Spleen (tissue), 11 donors: ENCODE measurements around the gene IKBKG. TPM values are rescaled to one million over a fixed set of nuclear protein-coding genes. Genes with fewer than 3 reads are reported as not detected.
A peak's percentile ranks its signal among the peaks of the same experiment; 100 is the strongest.

Source experiments
- DNase-seq: peaks from one replicate; pipeline ENCODE4 v3.0.0-alpha.2; 2020
- H3K27ac ChIP-seq, 8 donors: fragments of 200-600 bp; sonication (generic) in 7 of 8; 1 replicate in 4 of 8; 2 replicates in 4 of 8; pipeline versions ENCODE4 v1.5.0 to v1.8.0; 2016 to 2021; ENCODE audit warnings: inconsistent platforms in 4 of 8, mild to moderate bottlenecking in 4 of 8, moderate library complexity in 1 of 8
- H3K27me3 ChIP-seq, 7 donors: fragments of 200-600 bp; sonication (generic) in 6 of 7; replicated peaks in 1 of 7; 1 replicate in 4 of 7; 2 replicates in 3 of 7; pipeline versions ENCODE4 v1.5.0 to v1.8.0; 2016 to 2021; ENCODE audit warnings: inconsistent platforms in 3 of 7, mild to moderate bottlenecking in 1 of 7
- H3K36me3 ChIP-seq, 6 donors: fragments of 200-600 bp; sonication (generic) in 5 of 6; 1 replicate in 4 of 6; 2 replicates in 2 of 6; pipeline versions ENCODE4 v1.5.0 to v1.8.0; 2016 to 2021; ENCODE audit warnings: inconsistent platforms in 2 of 6
- H3K4me1 ChIP-seq, 6 donors: fragments of 200-600 bp; sonication (generic) in 5 of 6; 1 replicate in 3 of 6; 2 replicates in 3 of 6; pipeline versions ENCODE4 v1.5.0 to v1.8.0; 2016 to 2021; ENCODE audit warnings: inconsistent platforms in 3 of 6
- H3K4me3 ChIP-seq, 8 donors: fragments of 200-600 bp; sonication (generic) in 7 of 8; 1 replicate in 4 of 8; 2 replicates in 4 of 8; pipeline versions ENCODE4 v1.5.0 to v1.8.0; 2016 to 2021; ENCODE audit warnings: inconsistent platforms in 4 of 8, mild to moderate bottlenecking in 4 of 8, moderate library complexity in 2 of 8
- H3K9me3 ChIP-seq, 8 donors: fragments of 200-600 bp; sonication (generic) in 7 of 8; 1 replicate in 4 of 8; 2 replicates in 4 of 8; pipeline versions ENCODE4 v1.5.0 to v1.8.0; 2016 to 2021; ENCODE audit warnings: inconsistent platforms in 4 of 8
- POLR2A ChIP-seq, 3 donors: fragments of 450-650 bp; IDR thresholded peaks; one replicate each; pipeline ENCODE4 v1.5.1; 2017; ENCODE audit warnings: antibody characterized with exemption in 3 of 3, mild to moderate bottlenecking in 1 of 3
- POLR2AphosphoS5 ChIP-seq, 3 donors: sonication (generic); formaldehyde crosslinking; IDR thresholded peaks; one replicate each; pipeline ENCODE4 v1.5.1; 2017; ENCODE audit warnings: antibody characterized with exemption in 3 of 3
- WGBS, 5 donors: extraction: QIAGEN DNeasy Blood & Tissue Kit in 3 of 5; methylation state at CpG; one replicate each; pipeline versions ENCODE4 v1.1.5 to v1.1.7; 2013 to 2018; 5-methylcytosine and 5-hydroxymethylcytosine counted together
- intact Hi-C: fragments of 100-400 bp; cut with DNase I; formaldehyde crosslinking; loops from one replicate; pipeline ENCODE4 v1.15.0; 2023; ENCODE audit warnings: low total_unique reads
- polyA plus RNA-seq, 3 donors: library from polyadenylated mRNA; stranded (reverse); fragments of 200-250 nt; gene quantifications; one replicate each; pipeline ENCODE4 v1.2.1, GENCODE V29; 2013
- total RNA-seq, 7 donors: library from RNA; depleted of rRNA in 3 of 7; stranded (reverse); fragments of >200 nt in 3 of 7; fragmentation: NEBNext Ultra II Directional in 4 of 7; extraction: Animal tissue kit (Norgen Biotek cat#: 25700) in 4 of 7; gene quantifications; one replicate each; pipeline versions ENCODE4 v1.1.0 to v1.2.1, GENCODE V29; 2016 to 2021
- TF ChIP-seq, protein P1 (sequence below), 11 experiments: fragments of 200-600 bp in 7 of 11; fragments of 450-650 bp in 4 of 11; sonication (generic) in 4 of 11; IDR thresholded peaks in 8 of 11; conservative IDR thresholded peaks in 3 of 11; 1 replicate in 7 of 11; 2 replicates in 4 of 11; pipeline versions ENCODE4 v1.4.0 to v1.8.0; 2016 to 2021; ENCODE audit warnings: antibody characterized with exemption in 11 of 11, inconsistent platforms in 4 of 11, mild to moderate bottlenecking in 1 of 11
- donor health status: healthy with polysubstance abuse.
- donor health status: DM: no; HTN: no; CAD: no; lungs with moderate emphysema.
- donor health status: DM: no; HTN: no; CAD: no.
- donor health status: Bipolar disorder and iron deficiency.
- donor health status: healthy.
- donor health status: DM: no; HTN: no; CAD: no.
- donor health status: DM: yes; HTN: yes; CAD: no.

Gene IKBKG
- total and polyA plus RNA-seq, 10 donors, result 18.9 to 66.6 (median 43.1) TPM

DNA sequence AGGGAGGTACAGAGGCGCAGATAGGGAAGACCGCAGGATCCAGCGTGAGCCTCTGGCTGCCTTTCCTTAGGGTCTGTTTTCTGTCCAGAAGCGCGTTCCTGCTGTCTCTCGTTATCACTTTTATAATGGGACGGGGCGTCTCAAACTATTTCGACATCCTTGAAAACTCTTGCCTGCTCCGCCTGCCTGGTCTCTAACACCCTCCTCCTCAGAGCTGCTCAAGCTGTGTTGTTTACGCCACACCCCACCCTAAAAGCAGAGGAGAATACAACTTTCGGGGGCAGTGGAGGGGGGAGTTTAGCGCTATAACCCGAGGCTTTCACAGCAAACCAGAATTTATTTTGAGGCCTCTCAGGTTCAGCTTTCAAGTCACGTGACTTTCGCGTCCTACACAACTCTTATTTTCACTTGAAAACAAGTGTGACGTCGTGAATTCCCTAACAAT, 30.7 kb upstream of the IKBKG start:
- peak overlapping the region; percentile 1 to 82 (median 54) for H3K4me3 ChIP-seq
- intact Hi-C loops, result no loop called here
- no peak for DNase-seq
- H3K36me3 ChIP-seq, result no peaks in the 10 kb centered on the region
- TF ChIP-seq, protein P1, sequence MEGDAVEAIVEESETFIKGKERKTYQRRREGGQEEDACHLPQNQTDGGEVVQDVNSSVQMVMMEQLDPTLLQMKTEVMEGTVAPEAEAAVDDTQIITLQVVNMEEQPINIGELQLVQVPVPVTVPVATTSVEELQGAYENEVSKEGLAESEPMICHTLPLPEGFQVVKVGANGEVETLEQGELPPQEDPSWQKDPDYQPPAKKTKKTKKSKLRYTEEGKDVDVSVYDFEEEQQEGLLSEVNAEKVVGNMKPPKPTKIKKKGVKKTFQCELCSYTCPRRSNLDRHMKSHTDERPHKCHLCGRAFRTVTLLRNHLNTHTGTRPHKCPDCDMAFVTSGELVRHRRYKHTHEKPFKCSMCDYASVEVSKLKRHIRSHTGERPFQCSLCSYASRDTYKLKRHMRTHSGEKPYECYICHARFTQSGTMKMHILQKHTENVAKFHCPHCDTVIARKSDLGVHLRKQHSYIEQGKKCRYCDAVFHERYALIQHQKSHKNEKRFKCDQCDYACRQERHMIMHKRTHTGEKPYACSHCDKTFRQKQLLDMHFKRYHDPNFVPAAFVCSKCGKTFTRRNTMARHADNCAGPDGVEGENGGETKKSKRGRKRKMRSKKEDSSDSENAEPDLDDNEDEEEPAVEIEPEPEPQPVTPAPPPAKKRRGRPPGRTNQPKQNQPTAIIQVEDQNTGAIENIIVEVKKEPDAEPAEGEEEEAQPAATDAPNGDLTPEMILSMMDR (IDR thresholded peaks at IDR 0.05 in 8 of 11, conservative IDR thresholded peaks at IDR 0.05 in 3 of 11), result no peak
- TF ChIP-seq POLR2A (IDR thresholded peaks at IDR 0.05) (no peak), POLR2AphosphoS5 (IDR thresholded peaks at IDR 0.05) (no peak)
- H3K9me3 ChIP-seq, result no peaks in the 10 kb centered on the region
- peak overlapping the region; percentile 72 to 93 (median 90) for H3K27ac ChIP-seq
- no peaks in the 10 kb centered on the region for H3K27me3 ChIP-seq
- peaks cover 0 to 24% (median 12%) of the 10 kb centered on the region in 6 donors for H3K4me1 ChIP-seq
- 10 to 50% (median 17%) methylated on average over 17 to 19 of the region's 19 CpGs for WGBS, 5 donors

GRCh38 chrX:154517101-154517781, 30.2 kb upstream of the IKBKG start:
- intact Hi-C loops, result no loop called here
- peak overlapping the region in 3 of 8 donors; percentile 54 to 82 (median 69) for H3K4me3 ChIP-seq

GRCh38 chrX:154519389-154519788, 28.0 kb upstream of the IKBKG start:
- Histone ChIP-seq H3K36me3 (no peaks in the 10 kb centered on the region), H3K4me1 (peaks cover 0 to 22% (median 10%) of the 10 kb centered on the region in 6 donors), H3K27me3 (no peaks in the 10 kb centered on the region), H3K27ac (no peak overlapping the region), H3K9me3 (no peaks in the 10 kb centered on the region), H3K4me3 (no peak overlapping the region)
- intact Hi-C loops, result no loop called here
- 90 to 100% (median 95%) methylated on average over 3 to 8 of the region's 8 CpGs for WGBS, 5 donors
- DNase-seq, result no peak
- TF ChIP-seq, protein P1 (IDR thresholded peaks at IDR 0.05 in 8 of 11, conservative IDR thresholded peaks at IDR 0.05 in 3 of 11), result no peak
- no peak for TF ChIP-seq POLR2A (IDR thresholded peaks at IDR 0.05)
- no peak for TF ChIP-seq POLR2AphosphoS5 (IDR thresholded peaks at IDR 0.05)

More at GRCh38 chrX:154517101-154517781, 30.2 kb upstream of the IKBKG start:
- Histone ChIP-seq H3K9me3 (no peaks in the 10 kb centered on the region), H3K4me1 (peaks cover 0 to 22% (median 10%) of the 10 kb centered on the region in 6 donors), H3K36me3 (no peaks in the 10 kb centered on the region), H3K27me3 (no peaks in the 10 kb centered on the region), H3K27ac (peak overlapping the region in 7 of 8 donors; percentile 84 to 93 (median 90))
- 70 to 80% (median 75%) methylated on average over 19 to 25 of the region's 25 CpGs for WGBS, 5 donors
- DNase-seq, result peak; percentile 82
- TF ChIP-seq POLR2AphosphoS5 (IDR thresholded peaks at IDR 0.05) (peak in 1 of 3 donors; percentile 31), POLR2A (IDR thresholded peaks at IDR 0.05) (no peak)

GRCh38 chrX:154525606-154526490, 21.6 kb upstream of the IKBKG start:
- WGBS, 5 donors, result 72 to 81% (median 77%) methylated on average over 14 of the region's 14 CpGs
- peaks cover 0 to 7% (median 0%) of the 10 kb centered on the region in 6 donors for H3K36me3 ChIP-seq
- no peak for TF ChIP-seq POLR2A (IDR thresholded peaks at IDR 0.05)
- TF ChIP-seq POLR2AphosphoS5 (IDR thresholded peaks at IDR 0.05), result no peak
- TF ChIP-seq, protein P1 (IDR thresholded peaks at IDR 0.05 in 8 of 11, conservative IDR thresholded peaks at IDR 0.05 in 3 of 11), result no peak
- no peak overlapping the region for H3K27ac ChIP-seq
- no peak overlapping the region for H3K4me3 ChIP-seq
- intact Hi-C loops, result no loop called here
- no peaks in the 10 kb centered on the region for H3K27me3 ChIP-seq
- DNase-seq, result no peak
- peaks cover 0 to 11% (median 10%) of the 10 kb centered on the region in 6 donors for H3K4me1 ChIP-seq
- H3K9me3 ChIP-seq, result no peaks in the 10 kb centered on the region
